Mesodermal cell (in vitro differentiated cells): Measurements from ENCODE around the gene STARD9.

Experiments used
- H3K27ac ChIP-seq: 2 replicates; pipeline ENCODE4 v1.7.0; 2013; ENCODE audit warnings: mild to moderate bottlenecking, low read depth, low read length, moderate library complexity; ENCODE audit not compliant: severe bottlenecking
- H3K36me3 ChIP-seq: 2 replicates; pipeline ENCODE4 v1.7.1; 2013; ENCODE audit warnings: mild to moderate bottlenecking, low read length, moderate library complexity; ENCODE audit not compliant: control insufficient read depth, insufficient read depth
- H3K4me1 ChIP-seq: one replicate; pipeline ENCODE4 v1.7.1; 2013; ENCODE audit warnings: mild to moderate bottlenecking, low read length; ENCODE audit not compliant: insufficient read depth, control insufficient read depth, poor library complexity, severe bottlenecking
- H3K4me3 ChIP-seq: 2 replicates; pipeline ENCODE4 v1.7.0; 2013; ENCODE audit warnings: low read length, control low read depth, mild to moderate bottlenecking; ENCODE audit not compliant: insufficient read depth, poor library complexity, severe bottlenecking; ENCODE audit errors: extremely low read depth
- H3K9me3 ChIP-seq: 2 replicates; pipeline ENCODE4 v1.7.1; 2013; ENCODE audit warnings: mild to moderate bottlenecking, low read length, moderate library complexity; ENCODE audit not compliant: control insufficient read depth
- WGBS, 2 experiments: methylation state at CpG; one replicate each; pipeline ENCODE4 v1.1.5; 2013; ENCODE audit warnings: missing lambda C conversion rate in 2 of 2; ENCODE audit not compliant: insufficient coverage in 2 of 2; 5-methylcytosine and 5-hydroxymethylcytosine counted together

The STARD9 gene

GRCh38 chr15:42736178-42736792, 160.9 kb downstream of the STARD9 start:
- Histone ChIP-seq H3K4me3 (peak overlapping the region; percentile 77), H3K36me3 (peaks cover 45% of the 10 kb centered on the region), H3K4me1 (peaks cover 7% of the 10 kb centered on the region), H3K27ac (peak overlapping the region; percentile 29), H3K9me3 (no peaks in the 10 kb centered on the region)
- 2% methylated on average over 33 to 34 of the region's 55 CpGs for WGBS, 2 experiments

DNA sequence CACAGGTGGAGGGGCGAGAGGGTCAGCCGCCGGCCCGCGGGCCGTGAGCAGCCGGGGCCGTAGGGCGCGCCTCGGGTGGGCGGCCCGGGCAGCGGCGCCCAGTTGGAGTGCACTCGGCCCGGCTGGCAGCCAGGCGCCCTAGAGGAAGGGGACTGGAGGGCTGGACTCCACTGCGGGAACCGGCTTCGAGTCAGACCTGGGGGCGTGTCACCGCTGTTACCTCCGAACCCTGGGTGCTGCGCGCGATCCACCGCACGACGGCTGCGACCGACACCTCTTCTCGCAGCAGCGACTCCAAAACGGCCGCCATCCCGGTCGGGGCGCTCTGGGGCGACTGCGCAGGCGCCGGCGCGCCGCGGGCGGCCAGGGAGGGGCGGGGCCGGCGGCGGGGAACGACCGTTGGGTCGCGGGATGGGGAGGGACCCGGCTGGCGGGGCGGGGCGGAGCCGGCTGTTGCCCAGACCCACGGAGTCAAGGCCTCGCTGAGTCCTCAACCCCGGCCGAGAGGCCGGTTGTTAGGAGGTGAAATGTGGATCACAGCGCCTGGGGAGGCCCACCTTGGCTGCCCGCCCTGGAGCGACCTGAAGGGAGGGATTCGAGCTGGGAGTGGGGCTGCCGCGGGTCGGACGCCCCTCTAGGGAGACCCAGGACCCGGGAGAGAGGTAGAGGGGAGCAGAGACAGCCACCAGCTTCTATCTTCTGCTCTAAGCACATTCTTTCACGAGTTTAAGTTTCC, 161.6 kb downstream of the STARD9 start, which contains the start of gene CDAN1:
Gene CDAN1, minus strand, starts transcription at position 336 of the 736 bp plus-strand sequence. Its CDS starts 26 bp downstream, at position 310.
- peaks cover 7% of the 10 kb centered on the region for H3K4me1 ChIP-seq
- WGBS, 2 experiments, result 0 to 1% methylated on average over 43 to 59 of the region's 76 CpGs
- H3K9me3 ChIP-seq, result no peaks in the 10 kb centered on the region
- peak within 1 kb of the TSS; percentile 77 for H3K4me3 ChIP-seq
- H3K27ac ChIP-seq, result peak within 1 kb of the TSS; percentile 78
- peaks cover 38% of the 10 kb centered on the region for H3K36me3 ChIP-seq

GRCh38 chr15:42737529-42738328, 162.3 kb downstream of the STARD9 start:
- Histone ChIP-seq H3K9me3 (no peaks in the 10 kb centered on the region), H3K27ac (peak overlapping the region; percentile 78), H3K4me1 (peaks cover 7% of the 10 kb centered on the region), H3K36me3 (peaks cover 31% of the 10 kb centered on the region), H3K4me3 (peak overlapping the region; percentile 77)
- 96 to 97% methylated on average over 8 to 10 of the region's 21 CpGs for WGBS, 2 experiments

- H3K4me3 ChIP-seq, result no peak overlapping the region
- H3K4me1 ChIP-seq, result no peaks in the 10 kb centered on the region
- H3K36me3 ChIP-seq, result peaks cover 5% of the 10 kb centered on the region
- no peaks in the 10 kb centered on the region for H3K9me3 ChIP-seq
- no peak overlapping the region for H3K27ac ChIP-seq
- 100% methylated on average over 2 of the region's 2 CpGs; no CpG with 5 or more reads in 1 of the 2 experiments for WGBS, 2 experiments
Measured at GRCh38 chr15:42741710-42742109, 166.3 kb downstream of the STARD9 start.

DNA sequence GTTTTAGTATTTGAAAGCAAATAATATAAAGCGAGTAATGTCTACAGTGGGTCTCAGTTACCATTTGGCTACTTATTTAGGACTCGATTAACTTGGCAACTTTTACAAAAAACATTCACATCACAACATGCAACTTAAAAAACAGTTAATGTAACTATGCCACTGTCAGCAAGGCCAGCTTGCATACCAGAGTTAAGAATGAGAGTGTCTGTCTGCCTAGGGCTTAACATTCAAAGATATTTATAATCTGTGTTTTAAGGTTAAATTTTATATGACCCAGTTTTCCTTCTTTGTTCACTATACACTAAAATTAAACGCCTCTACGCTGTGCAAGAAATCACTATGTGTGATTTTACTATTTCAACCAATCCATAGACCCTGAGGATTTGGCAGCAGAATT, 166.7 kb downstream of the STARD9 start:
- 83 to 100% methylated on average over 1 of the region's 4 CpGs for WGBS, 2 experiments
- H3K9me3 ChIP-seq, result no peaks in the 10 kb centered on the region
- H3K4me3 ChIP-seq, result no peak overlapping the region

GRCh38 chr15:42744195-42744594, 168.8 kb downstream of the STARD9 start:
- Histone ChIP-seq H3K4me3 (no peak overlapping the region), H3K4me1 (no peaks in the 10 kb centered on the region), H3K9me3 (no peaks in the 10 kb centered on the region), H3K27ac (no peak overlapping the region), H3K36me3 (peaks cover 5% of the 10 kb centered on the region)
- no CpG with 5 or more reads among the region's 1 CpG for WGBS, 2 experiments

More for the DNA sequence above, 166.7 kb downstream of the STARD9 start:
- Histone ChIP-seq H3K27ac (no peak overlapping the region), H3K4me1 (no peaks in the 10 kb centered on the region), H3K36me3 (peaks cover 5% of the 10 kb centered on the region)

DNA sequence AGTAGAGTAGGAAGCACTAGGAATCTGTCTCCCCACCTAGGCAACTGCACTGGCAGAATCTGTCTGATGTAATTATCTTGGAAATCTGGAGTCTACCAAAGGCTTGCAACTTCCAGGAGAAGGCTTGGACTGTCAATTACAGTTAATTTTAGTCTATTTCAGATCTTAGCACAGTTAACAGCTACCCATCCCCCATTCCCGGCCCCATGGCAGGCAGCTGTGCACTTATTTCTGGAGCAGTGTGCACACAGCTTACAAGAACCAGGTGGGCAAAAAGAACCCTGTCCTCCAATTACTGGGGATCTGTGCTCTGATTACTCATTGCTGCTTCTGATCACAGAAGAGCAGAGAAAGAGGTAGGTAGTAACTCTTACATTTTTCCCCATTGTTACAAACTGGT, 173.9 kb downstream of the STARD9 start:
- H3K27ac ChIP-seq, result no peak overlapping the region
- 100% methylated on average over 1 of the region's 1 CpG; no CpG with 5 or more reads in 1 of the 2 experiments for WGBS, 2 experiments

DNA sequence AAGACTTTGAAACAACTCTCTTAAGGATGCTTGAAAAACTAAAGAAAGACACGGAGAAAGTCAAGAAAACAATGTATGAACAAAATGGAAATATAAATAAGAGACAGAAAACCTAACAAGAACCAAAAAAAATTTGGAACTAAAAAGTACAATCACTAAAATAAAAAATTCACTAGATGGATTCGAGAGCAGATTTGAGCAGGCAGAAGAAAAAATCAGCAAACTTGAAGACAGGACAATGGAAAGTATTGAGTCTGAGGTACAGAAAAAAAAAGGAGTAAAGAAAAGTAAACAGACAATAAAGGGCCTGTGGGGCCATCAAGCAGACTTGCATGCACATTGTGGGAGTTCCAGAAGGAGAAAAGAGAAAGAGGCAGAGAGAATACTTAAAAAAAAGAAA, 174.9 kb downstream of the STARD9 start:
- no peaks in the 10 kb centered on the region for H3K9me3 ChIP-seq
- peaks cover 24% of the 10 kb centered on the region for H3K36me3 ChIP-seq
- WGBS, 2 experiments, result 100% methylated on average over 1 of the region's 2 CpGs; no CpG with 5 or more reads in 1 of the 2 experiments
- H3K4me1 ChIP-seq, result no peaks in the 10 kb centered on the region
- no peak overlapping the region for H3K27ac ChIP-seq
- H3K4me3 ChIP-seq, result no peak overlapping the region

More for the DNA sequence above, 173.9 kb downstream of the STARD9 start:
- Histone ChIP-seq H3K4me1 (no peaks in the 10 kb centered on the region), H3K4me3 (no peak overlapping the region), H3K9me3 (no peaks in the 10 kb centered on the region), H3K36me3 (peaks cover 24% of the 10 kb centered on the region)

DNA sequence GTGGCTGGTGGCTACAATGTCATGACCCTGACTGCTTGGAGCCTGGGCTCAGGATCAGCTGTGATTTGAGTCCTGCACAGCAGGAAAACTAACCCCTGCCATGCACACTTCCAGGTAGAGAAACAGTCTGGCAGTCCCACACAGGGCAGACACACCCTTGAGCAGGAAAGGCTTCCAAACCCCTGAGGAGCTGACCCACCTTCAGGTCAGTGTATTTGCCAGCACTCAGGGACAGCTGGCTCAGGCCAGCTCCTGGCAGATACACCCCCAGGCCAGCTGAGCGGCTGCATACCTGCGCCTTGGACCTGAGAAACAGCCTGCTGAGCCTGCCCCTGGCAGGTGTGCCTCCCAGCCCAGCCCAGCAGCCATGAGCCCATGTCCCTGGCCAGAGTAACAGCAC, 183.7 kb downstream of the STARD9 start:
- no peak overlapping the region for H3K4me3 ChIP-seq
- WGBS, 2 experiments, result 89 to 90% methylated on average over 2 of the region's 2 CpGs
- no peaks in the 10 kb centered on the region for H3K4me1 ChIP-seq
- H3K27ac ChIP-seq, result no peak overlapping the region
- H3K9me3 ChIP-seq, result no peaks in the 10 kb centered on the region
- peaks cover 5% of the 10 kb centered on the region for H3K36me3 ChIP-seq

GRCh38 chr15:42760759-42761158, 185.4 kb downstream of the STARD9 start:
- 78 to 100% methylated on average over 1 of the region's 1 CpG for WGBS, 2 experiments
- Histone ChIP-seq H3K27ac (no peak overlapping the region), H3K4me3 (no peak overlapping the region), H3K9me3 (no peaks in the 10 kb centered on the region), H3K4me1 (no peaks in the 10 kb centered on the region), H3K36me3 (peaks cover 5% of the 10 kb centered on the region)
